HepG2 (cell line): ENCODE results near the gene TMEM108. TPM values are rescaled to one million over a fixed set of nuclear protein-coding genes. Genes with fewer than 3 reads are reported as not detected.

ENCODE experiments used
- ATAC-seq: fragments of 200-7000 bp; cut with Tn5 transposase; 3 replicates; pipeline ENCODE4 v1.9.1; 2020; ENCODE audit warnings: mild to moderate bottlenecking, moderate library complexity
- BruUV-seq: library from RNA; stranded (reverse); fragments of 400-500 nt; replicated peaks from 2 replicates; lab custom pipeline; 2021; lab: Mats Ljungman, UMichigan
- CTCF ChIA-PET: fragments of 300-600 bp; formaldehyde crosslinking; extraction: SDS; loops from one replicate; lab custom pipeline; 2021; ENCODE audit warnings: low total read pairs, inconsistent platforms, low intra/inter-chr PET ratio; lab: Yijun Ruan, JAX
- POLR2A ChIA-PET: fragments of 350-600 bp; sonication (Branson Sonifier 250); formaldehyde crosslinking; loops from one replicate; lab custom pipeline; 2020; ENCODE audit warnings: antibody characterized with exemption, inconsistent platforms; lab: Yijun Ruan, JAX
- DNase-seq: peaks from one replicate; pipeline ENCODE4 v3.0.0-alpha.2; 2015; ENCODE audit warnings: low spot score
- FAIRE-seq: peaks from 3 replicates; lab custom pipeline; 2011; peaks lifted over from hg19 to GRCh38; lab: Jason Lieb, UNC
- H2AFZ ChIP-seq: one replicate; pipeline ENCODE4 v1.6.1; 2011; ENCODE audit warnings: low read length, inconsistent platforms
- H3K27ac ChIP-seq: fragments of 300-600 bp; 3 replicates; pipeline ENCODE4 v1.8.0; 2011; ENCODE audit warnings: mixed run types, mild to moderate bottlenecking, mixed read lengths, low read length, inconsistent platforms; ENCODE audit not compliant: insufficient read depth; ENCODE audit errors: extremely low read length
- H3K27me3 ChIP-seq, 2 experiments: fragments of 200-600 bp in 1 of 2; 2 replicates in 1 of 2; 3 replicates in 1 of 2; pipeline versions ENCODE4 v1.6.0 to v1.8.0; 2011; ENCODE audit warnings: low read length in 2 of 2, mild to moderate bottlenecking in 2 of 2, moderate library complexity in 2 of 2, inconsistent platforms in 1 of 2; ENCODE audit not compliant: insufficient read depth in 2 of 2, control insufficient read depth in 1 of 2
- H3K36me3 ChIP-seq, 2 experiments: fragments of 200-600 bp in 1 of 2; replicated peaks in 1 of 2; 2 replicates in 1 of 2; 3 replicates in 1 of 2; pipeline versions ENCODE4 v1.5.1 to v1.8.0; 2011; ENCODE audit warnings: low read length in 2 of 2, inconsistent platforms in 1 of 2; ENCODE audit not compliant: insufficient read depth in 2 of 2, control insufficient read depth in 1 of 2
- H3K4me1 ChIP-seq: 2 replicates; pipeline ENCODE4 v1.5.1; 2012; ENCODE audit warnings: low read length, inconsistent platforms; ENCODE audit not compliant: insufficient read depth
- H3K4me2 ChIP-seq: 2 replicates; pipeline ENCODE4 v1.6.0; 2011; ENCODE audit warnings: low read depth, low read length, inconsistent platforms
- H3K4me3 ChIP-seq, 3 experiments: fragments of 200-600 bp in 1 of 3; sonication (generic), shearing (Covaris generic) in 1 of 3; replicated peaks in 1 of 3; 2 replicates each; pipeline ENCODE4 v1.5.1; 2011 to 2016; ENCODE audit warnings: low read length in 3 of 3, inconsistent platforms in 2 of 3, low read depth in 2 of 3, mild to moderate bottlenecking in 2 of 3, control low read depth in 1 of 3, mixed read lengths in 1 of 3; ENCODE audit not compliant: insufficient read depth in 1 of 3
- H3K79me2 ChIP-seq: one replicate; pipeline ENCODE4 v1.6.1; 2011; ENCODE audit warnings: low read length, inconsistent platforms; ENCODE audit not compliant: insufficient read depth
- H3K9ac ChIP-seq: 2 replicates; pipeline ENCODE4 v1.6.0; 2011; ENCODE audit warnings: mild to moderate bottlenecking, low read depth, low read length, inconsistent platforms; ENCODE audit not compliant: insufficient read depth
- H3K9me3 ChIP-seq: 2 replicates; pipeline ENCODE4 v1.5.1; 2012; ENCODE audit warnings: mild to moderate bottlenecking, low read length
- H4K20me1 ChIP-seq: 2 replicates; pipeline ENCODE4 v1.6.0; 2011; ENCODE audit warnings: inconsistent platforms, mild to moderate bottlenecking, low read length, moderate library complexity; ENCODE audit not compliant: insufficient read depth
- CHD4 ChIP-seq: fragments of 200-600 bp; sonication (generic); IDR thresholded peaks from 2 replicates; pipeline ENCODE4 v1.7.0; 2017; ENCODE audit warnings: mild to moderate bottlenecking, low read length, borderline replicate concordance
- DNMT1 ChIP-seq: sonication (generic); formaldehyde crosslinking; IDR thresholded peaks from 2 replicates; pipeline ENCODE4 v1.5.1; 2020; ENCODE audit warnings: mild to moderate bottlenecking, missing genetic modification reagents
- FOXK2 ChIP-seq: fragments of 450-650 bp; IDR thresholded peaks from 2 replicates; pipeline ENCODE4 v1.6.1; 2016
- JUND ChIP-seq: sonication (generic); formaldehyde crosslinking; IDR thresholded peaks from 2 replicates; pipeline ENCODE4 v1.8.0; 2022; ENCODE audit warnings: mild to moderate bottlenecking, missing genetic modification reagents
- MLLT10 ChIP-seq: sonication (generic); formaldehyde crosslinking; IDR thresholded peaks from 2 replicates; pipeline ENCODE4 v1.4.0; 2020; ENCODE audit warnings: missing genetic modification reagents
- MTA3 ChIP-seq: sonication (generic); formaldehyde crosslinking; IDR thresholded peaks from 2 replicates; pipeline ENCODE4 v1.4.0; 2020; ENCODE audit warnings: missing genetic modification reagents
- NFIC ChIP-seq: IDR thresholded peaks from 2 replicates; pipeline ENCODE4 v1.6.1; 2012; ENCODE audit warnings: mild to moderate bottlenecking, low read length, inconsistent platforms
- PLRG1 ChIP-seq: fragments of 450-650 bp; conservative IDR thresholded peaks from 2 replicates; pipeline ENCODE4 v1.6.1; 2016
- RBM39 ChIP-seq: fragments of 200-400 bp; formaldehyde crosslinking; IDR thresholded peaks from one replicate; pipeline ENCODE4 v1.6.1; 2018; ENCODE audit warnings: antibody characterized with exemption, mild to moderate bottlenecking, low read depth, low read length; ENCODE audit not compliant: poor library complexity, severe bottlenecking
- REXO4 ChIP-seq: sonication (generic); formaldehyde crosslinking; IDR thresholded peaks from 2 replicates; pipeline ENCODE4 v1.8.0; 2022; ENCODE audit warnings: missing genetic modification reagents, mild to moderate bottlenecking, borderline replicate concordance
- SIN3A ChIP-seq: IDR thresholded peaks from 2 replicates; pipeline ENCODE4 v1.6.1; 2011; ENCODE audit warnings: low read depth, mild to moderate bottlenecking, control low read depth, low read length, borderline replicate concordance
- SIN3B ChIP-seq: fragments of 150-350 bp; IDR thresholded peaks from 2 replicates; pipeline ENCODE4 v1.6.1; 2014; ENCODE audit warnings: low read length
- SP5 ChIP-seq: IDR thresholded peaks from 2 replicates; pipeline ENCODE4 v1.6.1; 2016; ENCODE audit warnings: low read depth, borderline replicate concordance
- SSRP1 ChIP-seq: IDR thresholded peaks from 2 replicates; pipeline ENCODE4 v1.6.1; 2016; ENCODE audit warnings: control low read depth
- ZFP90 ChIP-seq: sonication (generic); formaldehyde crosslinking; IDR thresholded peaks from 2 replicates; pipeline ENCODE4 v1.8.0; 2022; ENCODE audit warnings: missing genetic modification reagents, mild to moderate bottlenecking, inconsistent platforms, borderline replicate concordance
- ZNF263 ChIP-seq: sonication (generic); formaldehyde crosslinking; IDR thresholded peaks from 2 replicates; pipeline ENCODE4 v1.4.0; 2020; ENCODE audit warnings: missing genetic modification reagents
- ZNF792 ChIP-seq: IDR thresholded peaks from 2 replicates; pipeline ENCODE4 v1.6.1; 2016
- WGBS: methylation state at CpG from one replicate; pipeline ENCODE4 v1.1.6; 2017; ENCODE audit warnings: low lambda C conversion rate; 5-methylcytosine and 5-hydroxymethylcytosine counted together
- in situ Hi-C: cut with HindIII; loops from 2 replicates; pipeline ENCODE4 v1.10.0; 2017; ENCODE audit warnings: low pct_unique_long_range_greater_than_20kb; ENCODE audit not compliant: extremely low pct_ligation_motif_present
- intact Hi-C: fragments of 100-400 bp; cut with micrococcal nuclease; formaldehyde crosslinking; loops from one replicate; pipeline ENCODE4 v1.10.0; 2022; ENCODE audit not compliant: unreplicated experiment
- polyA plus RNA-seq, 8 experiments: library from polyadenylated mRNA; depleted of rRNA in 3 of 8; stranded (reverse) in 7 of 8; unstranded in 1 of 8; fragments of >200 nt; fragmentation: Illumina TruSeq in 4 of 8; extraction: Trizol in 4 of 8; gene quantifications; 2 replicates each; pipeline versions ENCODE4 v1.2.1 to v1.2.3, GENCODE V29; 2011 to 2016; ENCODE audit warnings: low read depth in 4 of 8, missing spikeins in 1 of 8, mixed read lengths in 1 of 8; ENCODE audit not compliant: insufficient read depth in 1 of 8
- total RNA-seq, 5 experiments: library from RNA; depleted of rRNA; stranded (reverse); fragments of >200 nt; fragmentation: Illumina TruSeq; extraction: Trizol; gene quantifications; 2 replicates each; pipeline ENCODE4 v1.2.3, GENCODE V29; 2016; ENCODE audit warnings: low read depth in 1 of 5
- TF ChIP-seq, protein P1 (sequence below): sonication (generic); formaldehyde crosslinking; IDR thresholded peaks from 2 replicates; pipeline ENCODE4 v1.5.0; 2020; ENCODE audit warnings: mild to moderate bottlenecking, missing genetic modification reagents
- TF ChIP-seq, protein P2 (sequence below): sonication (generic); formaldehyde crosslinking; IDR thresholded peaks from 2 replicates; pipeline ENCODE4 v1.4.0; 2020; ENCODE audit warnings: mild to moderate bottlenecking, missing genetic modification reagents, borderline replicate concordance

TMEM108 gene
- total and polyA plus RNA-seq, 2 of the 13 experiments (the other 11 are each of a cell fraction or from before 2014, with no cell fraction given) = not detected

DNA sequence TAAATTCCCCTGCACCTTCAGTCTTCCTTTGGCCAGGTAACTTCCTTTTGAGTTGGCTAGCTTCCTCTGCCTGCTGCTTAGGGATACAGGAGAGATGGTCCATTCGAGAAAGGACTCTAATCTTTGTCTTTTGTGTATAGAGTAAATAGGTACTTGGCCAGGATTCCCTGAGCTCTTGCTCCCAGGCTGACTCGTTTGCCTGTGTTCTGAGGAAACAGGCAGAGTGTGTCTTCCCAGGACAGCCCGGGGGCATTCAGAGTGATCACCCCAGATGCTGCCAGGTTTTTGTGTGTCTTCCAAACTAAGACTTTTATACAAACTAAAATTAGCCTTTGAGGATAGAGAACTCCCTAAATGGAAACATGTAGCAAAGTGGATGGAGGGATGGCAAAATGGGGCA, 39.5 kb downstream of the TMEM108 start:
- no peaks in the 10 kb centered on the region for H3K79me2 ChIP-seq
- no peaks in the 10 kb centered on the region for H3K9me3 ChIP-seq
- ATAC-seq = no peak
- H3K9ac ChIP-seq = no peak overlapping the region
- TF ChIP-seq, protein P1, sequence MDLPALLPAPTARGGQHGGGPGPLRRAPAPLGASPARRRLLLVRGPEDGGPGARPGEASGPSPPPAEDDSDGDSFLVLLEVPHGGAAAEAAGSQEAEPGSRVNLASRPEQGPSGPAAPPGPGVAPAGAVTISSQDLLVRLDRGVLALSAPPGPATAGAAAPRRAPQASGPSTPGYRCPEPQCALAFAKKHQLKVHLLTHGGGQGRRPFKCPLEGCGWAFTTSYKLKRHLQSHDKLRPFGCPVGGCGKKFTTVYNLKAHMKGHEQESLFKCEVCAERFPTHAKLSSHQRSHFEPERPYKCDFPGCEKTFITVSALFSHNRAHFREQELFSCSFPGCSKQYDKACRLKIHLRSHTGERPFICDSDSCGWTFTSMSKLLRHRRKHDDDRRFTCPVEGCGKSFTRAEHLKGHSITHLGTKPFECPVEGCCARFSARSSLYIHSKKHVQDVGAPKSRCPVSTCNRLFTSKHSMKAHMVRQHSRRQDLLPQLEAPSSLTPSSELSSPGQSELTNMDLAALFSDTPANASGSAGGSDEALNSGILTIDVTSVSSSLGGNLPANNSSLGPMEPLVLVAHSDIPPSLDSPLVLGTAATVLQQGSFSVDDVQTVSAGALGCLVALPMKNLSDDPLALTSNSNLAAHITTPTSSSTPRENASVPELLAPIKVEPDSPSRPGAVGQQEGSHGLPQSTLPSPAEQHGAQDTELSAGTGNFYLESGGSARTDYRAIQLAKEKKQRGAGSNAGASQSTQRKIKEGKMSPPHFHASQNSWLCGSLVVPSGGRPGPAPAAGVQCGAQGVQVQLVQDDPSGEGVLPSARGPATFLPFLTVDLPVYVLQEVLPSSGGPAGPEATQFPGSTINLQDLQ (CRISPR knock-in tag) = no peak
- no peak for TF ChIP-seq NFIC
- TF ChIP-seq SSRP1 (CRISPR knock-in tag) = no peak
- TF ChIP-seq RBM39 = no peak
- no peak for TF ChIP-seq DNMT1 (CRISPR knock-in tag)
- TF ChIP-seq, protein P2, sequence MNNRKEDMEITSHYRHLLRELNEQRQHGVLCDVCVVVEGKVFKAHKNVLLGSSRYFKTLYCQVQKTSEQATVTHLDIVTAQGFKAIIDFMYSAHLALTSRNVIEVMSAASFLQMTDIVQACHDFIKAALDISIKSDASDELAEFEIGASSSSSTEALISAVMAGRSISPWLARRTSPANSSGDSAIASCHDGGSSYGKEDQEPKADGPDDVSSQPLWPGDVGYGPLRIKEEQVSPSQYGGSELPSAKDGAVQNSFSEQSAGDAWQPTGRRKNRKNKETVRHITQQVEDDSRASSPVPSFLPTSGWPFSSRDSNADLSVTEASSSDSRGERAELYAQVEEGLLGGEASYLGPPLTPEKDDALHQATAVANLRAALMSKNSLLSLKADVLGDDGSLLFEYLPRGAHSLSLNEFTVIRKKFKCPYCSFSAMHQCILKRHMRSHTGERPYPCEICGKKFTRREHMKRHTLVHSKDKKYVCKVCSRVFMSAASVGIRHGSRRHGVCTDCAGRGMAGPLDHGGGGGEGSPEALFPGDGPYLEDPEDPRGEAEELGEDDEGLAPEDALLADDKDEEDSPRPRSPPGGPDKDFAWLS (CRISPR knock-in tag) = no peak
- TF ChIP-seq MLLT10 (CRISPR knock-in tag) = no peak
- no peak for TF ChIP-seq ZFP90 (CRISPR knock-in tag)
- no peak for TF ChIP-seq SIN3A
- TF ChIP-seq REXO4 (CRISPR knock-in tag) = no peak
- no peak for TF ChIP-seq PLRG1
- no peak for TF ChIP-seq SP5 (CRISPR knock-in tag)
- no peak for TF ChIP-seq MTA3 (CRISPR knock-in tag)
- TF ChIP-seq ZNF792 (CRISPR knock-in tag) = no peak
- TF ChIP-seq JUND = no peak
- TF ChIP-seq CHD4 = no peak
- no peak for TF ChIP-seq SIN3B
- no peak for TF ChIP-seq ZNF263 (CRISPR knock-in tag)
- no peak for TF ChIP-seq FOXK2
- H2AFZ ChIP-seq = no peak overlapping the region
- 5% methylated on average over 3 of the region's 3 CpGs for WGBS
- H3K27ac ChIP-seq = no peak overlapping the region
- H3K4me3 ChIP-seq = no peak overlapping the region
- peaks cover 0 to 1% of the 10 kb centered on the region in 2 experiments; a peak in 1 of 5 replicates for H3K27me3 ChIP-seq
- in situ Hi-C loops (no loop called here), intact Hi-C loops (no loop called here)
- no peaks in the 10 kb centered on the region for H3K4me1 ChIP-seq
- no TSS peak for BruUV-seq
- no peak overlapping the region for H3K4me2 ChIP-seq
- POLR2A ChIA-PET = no interaction called here
- H4K20me1 ChIP-seq = no peaks in the 10 kb centered on the region
- FAIRE-seq = no peak
- no peaks in the 10 kb centered on the region for H3K36me3 ChIP-seq
- CTCF ChIA-PET = no interaction called here
- DNase-seq = no peak
